ENCODE measurements around the gene KRTCAP2. TPM values are rescaled to one million over a fixed set of nuclear protein-coding genes. Genes with fewer than 3 reads are reported as not detected.
A peak's percentile ranks its signal among the peaks of the same experiment; 100 is the strongest.

Gene KRTCAP2
- total RNA-seq, 1 donor from 2014 or later, result 173 TPM

- peak; percentile 90 for TF ChIP-seq CTCF (conservative IDR thresholded peaks at IDR 0.05)
- Mint-ChIP-seq H3K4me1 (ENCODE audit: unreplicated experiment) (peaks cover 17% of the 10 kb centered on the region), H3K9me3 (no peaks in the 10 kb centered on the region), H3K27ac (peak overlapping the region; percentile 93), H3K4me3 (peak overlapping the region; percentile 84), H3K36me3 (no peaks in the 10 kb centered on the region), H3K27me3 (no peaks in the 10 kb centered on the region)
- peak; percentile 88 for DNase-seq (ENCODE audit: extremely low spot score, unreplicated experiment)
These were observed 34.0 kb upstream of the KRTCAP2 start for GRCh38 chr1:155206891-155207805.

- Mint-ChIP-seq H3K4me3 (no peak overlapping the region), H3K27ac (no peak overlapping the region), H3K9me3 (no peaks in the 10 kb centered on the region), H3K4me1 (ENCODE audit: unreplicated experiment) (peaks cover 17% of the 10 kb centered on the region), H3K36me3 (no peaks in the 10 kb centered on the region), H3K27me3 (no peaks in the 10 kb centered on the region)
- no peak for TF ChIP-seq CTCF (conservative IDR thresholded peaks at IDR 0.05)
- no peak for DNase-seq (ENCODE audit: extremely low spot score, unreplicated experiment)
These were observed 33.0 kb upstream of the KRTCAP2 start for GRCh38 chr1:155205969-155206593.

GRCh38 chr1:155205035-155205434, 31.9 kb upstream of the KRTCAP2 start:
- no peak for DNase-seq (ENCODE audit: extremely low spot score, unreplicated experiment)
- Mint-ChIP-seq H3K4me1 (ENCODE audit: unreplicated experiment) (peaks cover 17% of the 10 kb centered on the region), H3K27me3 (no peaks in the 10 kb centered on the region), H3K4me3 (no peak overlapping the region), H3K36me3 (peaks cover 2% of the 10 kb centered on the region), H3K27ac (no peak overlapping the region), H3K9me3 (no peaks in the 10 kb centered on the region)
- TF ChIP-seq CTCF (conservative IDR thresholded peaks at IDR 0.05), result no peak

- no peak for TF ChIP-seq CTCF (conservative IDR thresholded peaks at IDR 0.05)
- Mint-ChIP-seq H3K36me3 (peaks cover 9% of the 10 kb centered on the region), H3K4me3 (no peak overlapping the region), H3K27ac (no peak overlapping the region), H3K9me3 (no peaks in the 10 kb centered on the region), H3K27me3 (no peaks in the 10 kb centered on the region), H3K4me1 (ENCODE audit: unreplicated experiment) (peaks cover 11% of the 10 kb centered on the region)
- no peak for DNase-seq (ENCODE audit: extremely low spot score, unreplicated experiment)
These were observed 29.8 kb upstream of the KRTCAP2 start for GRCh38 chr1:155202731-155203515.

GRCh38 chr1:155202198-155202597, 29.1 kb upstream of the KRTCAP2 start:
- TF ChIP-seq CTCF (conservative IDR thresholded peaks at IDR 0.05), result no peak
- peaks cover 6% of the 10 kb centered on the region for H3K4me1 Mint-ChIP-seq (ENCODE audit: unreplicated experiment)
- H3K4me3 Mint-ChIP-seq, result no peak overlapping the region
- H3K27me3 Mint-ChIP-seq, result no peaks in the 10 kb centered on the region
- no peak overlapping the region for H3K27ac Mint-ChIP-seq
- H3K36me3 Mint-ChIP-seq, result peaks cover 13% of the 10 kb centered on the region
- DNase-seq (ENCODE audit: extremely low spot score, unreplicated experiment), result no peak
- H3K9me3 Mint-ChIP-seq, result no peaks in the 10 kb centered on the region
